HG02610 (cell line): ENCODE measurements around the gene PSMB7.

Experiments used
- ATAC-seq: cut with Tn5 transposase; IDR thresholded peaks from one replicate; pipeline ENCODE4 v1.9.1; 2021; ENCODE audit warnings: mild to moderate bottlenecking, moderate library complexity; ENCODE audit not compliant: unreplicated experiment

Gene PSMB7

DNA sequence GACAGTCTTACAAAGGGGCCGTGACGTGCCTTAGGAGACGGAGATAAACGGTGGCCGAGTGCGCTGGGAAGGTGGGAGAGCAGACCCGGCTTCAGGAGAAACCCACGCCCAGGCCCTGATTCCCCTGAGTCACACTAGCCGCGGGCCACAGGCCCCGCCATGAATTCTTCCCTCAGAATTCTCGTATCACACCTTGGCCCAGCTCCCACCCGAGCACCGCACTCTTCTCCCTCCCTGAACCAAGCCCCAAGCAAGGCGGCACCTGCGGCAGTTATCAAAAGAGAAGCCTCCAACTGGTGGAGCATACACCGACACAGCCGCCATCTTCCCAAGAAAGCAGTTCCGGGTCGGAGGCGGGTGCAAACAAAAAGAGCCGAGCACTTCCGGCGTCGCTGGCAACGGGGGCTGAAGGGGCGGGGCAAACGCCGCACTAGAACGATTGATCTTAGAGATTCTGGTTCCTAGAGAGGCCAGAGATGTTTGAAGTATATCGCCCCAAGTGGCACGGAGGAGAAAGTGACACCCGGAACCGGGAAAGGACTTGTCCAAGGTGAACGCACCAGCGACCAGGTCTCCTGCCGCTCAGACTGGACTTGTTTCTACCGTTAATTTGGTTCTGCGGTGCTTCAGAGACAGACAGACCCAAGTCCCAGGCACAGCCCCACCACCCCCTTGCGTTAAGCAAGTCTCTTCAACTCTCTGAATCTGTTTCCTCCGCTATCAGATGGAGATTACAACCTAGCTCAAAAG lies at the start of gene PSMB7:
TSS of gene PSMB7 (minus strand) at position 341 of the 750 bp plus-strand sequence. CDS start at position 324, 17 bp downstream.
- peak; percentile 89 for ATAC-seq

DNA sequence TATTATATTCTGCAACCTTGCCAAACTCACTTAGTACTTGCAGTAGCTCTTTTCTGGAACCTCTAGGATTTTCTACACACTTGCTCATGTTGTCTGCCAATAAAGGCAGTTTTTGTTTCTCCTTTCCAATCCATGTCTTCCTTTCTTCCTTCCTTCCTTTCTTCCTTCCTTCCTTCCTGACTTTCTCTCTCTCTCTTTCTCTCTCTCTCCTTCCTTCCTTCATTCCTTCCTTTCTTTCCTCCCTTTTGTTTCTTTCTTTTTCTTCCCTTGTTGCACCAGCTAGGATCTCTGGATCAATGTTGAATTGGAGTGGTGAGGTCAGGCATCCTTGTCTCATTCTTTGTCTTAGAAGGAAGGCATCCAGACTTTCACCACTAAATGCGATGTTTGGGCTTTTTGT lies 47.5 kb upstream of the PSMB7 start:
- no peak for ATAC-seq

DNA sequence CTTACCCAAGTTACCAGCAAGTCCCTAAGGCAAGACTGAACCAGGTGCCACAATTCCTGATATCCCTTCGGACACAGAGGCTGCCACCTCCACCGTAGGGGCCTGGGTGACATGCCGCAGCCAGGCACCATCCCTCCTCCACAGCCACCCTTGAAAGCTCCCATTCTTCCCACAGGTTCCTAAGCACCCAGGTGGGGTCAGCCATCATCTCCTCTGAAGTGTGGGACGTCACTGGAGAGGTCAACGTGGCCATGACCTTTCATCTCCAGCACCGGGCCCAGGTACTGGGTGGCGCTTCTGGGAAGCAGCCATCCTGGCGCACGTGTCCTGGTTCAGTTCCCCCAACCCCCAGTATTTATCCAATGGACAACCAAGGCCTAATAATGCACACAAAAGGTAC lies 43.2 kb upstream of the PSMB7 start:
- no peak for ATAC-seq

DNA sequence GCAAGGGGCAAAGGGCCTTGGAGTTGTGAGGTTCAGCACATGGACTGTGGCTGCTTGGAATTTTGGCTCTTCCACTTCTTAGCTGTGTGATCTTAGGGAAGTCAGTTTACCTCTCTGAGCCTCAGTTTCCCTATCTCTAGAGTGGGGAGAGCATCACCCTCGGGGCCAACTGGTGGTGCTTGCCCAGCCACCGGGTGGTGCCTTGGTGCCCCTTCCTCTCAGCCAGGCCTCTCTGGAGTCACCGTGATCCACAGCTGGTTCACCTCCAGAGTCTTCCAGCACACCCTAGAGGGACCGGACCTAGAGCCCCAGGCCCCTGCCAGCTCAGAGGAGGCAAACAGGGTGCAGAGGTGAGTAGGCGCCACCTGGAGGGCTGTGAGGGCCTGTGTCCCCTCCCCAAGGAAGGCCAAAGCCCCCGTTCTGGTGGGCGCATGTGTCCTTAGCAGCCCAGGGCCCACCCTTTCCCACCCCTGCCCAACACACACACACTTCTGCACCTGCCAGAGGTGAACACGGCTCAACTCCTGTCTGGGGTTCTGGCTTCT lies 42.7 kb upstream of the PSMB7 start:
- no peak for ATAC-seq

DNA sequence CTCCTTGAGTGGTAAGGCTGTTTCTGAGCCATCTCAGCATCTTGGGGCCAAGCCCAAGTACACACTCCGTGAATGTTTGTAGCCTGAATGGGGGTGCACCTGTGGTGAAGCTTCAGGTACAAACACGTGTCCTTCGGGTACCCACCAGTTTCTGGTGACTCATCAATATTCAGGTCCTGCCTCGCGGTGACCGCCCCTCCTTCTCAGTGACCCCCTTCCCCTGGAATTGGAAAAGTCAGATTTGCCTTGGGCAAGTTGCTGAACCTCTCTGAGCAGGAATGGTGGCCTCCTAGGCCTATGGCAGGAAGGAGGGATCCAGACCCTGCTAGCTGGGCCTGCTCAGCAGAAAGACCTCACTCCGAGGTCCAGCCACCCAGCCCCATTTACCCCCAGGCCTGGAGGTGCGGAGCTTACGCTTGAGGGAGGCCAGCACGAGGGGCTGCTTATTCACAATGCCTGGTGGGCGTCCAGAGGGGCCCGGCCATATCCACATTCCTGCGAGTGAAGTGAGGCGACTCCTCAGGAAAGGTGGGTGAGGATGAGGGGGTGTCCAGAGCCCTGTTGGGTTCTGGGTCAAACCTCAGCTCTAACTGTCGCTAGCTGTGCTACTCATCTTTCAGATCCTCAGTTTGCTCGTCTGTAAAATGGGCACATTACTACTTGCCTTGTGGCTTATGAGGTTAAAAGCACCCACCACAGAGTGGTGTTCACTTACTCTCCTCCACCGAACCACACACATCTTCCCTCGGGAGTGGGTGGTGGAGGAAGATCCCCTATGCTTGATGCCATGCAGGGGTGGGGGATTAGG lies 42.0 kb upstream of the PSMB7 start:
- ATAC-seq: no peak

DNA sequence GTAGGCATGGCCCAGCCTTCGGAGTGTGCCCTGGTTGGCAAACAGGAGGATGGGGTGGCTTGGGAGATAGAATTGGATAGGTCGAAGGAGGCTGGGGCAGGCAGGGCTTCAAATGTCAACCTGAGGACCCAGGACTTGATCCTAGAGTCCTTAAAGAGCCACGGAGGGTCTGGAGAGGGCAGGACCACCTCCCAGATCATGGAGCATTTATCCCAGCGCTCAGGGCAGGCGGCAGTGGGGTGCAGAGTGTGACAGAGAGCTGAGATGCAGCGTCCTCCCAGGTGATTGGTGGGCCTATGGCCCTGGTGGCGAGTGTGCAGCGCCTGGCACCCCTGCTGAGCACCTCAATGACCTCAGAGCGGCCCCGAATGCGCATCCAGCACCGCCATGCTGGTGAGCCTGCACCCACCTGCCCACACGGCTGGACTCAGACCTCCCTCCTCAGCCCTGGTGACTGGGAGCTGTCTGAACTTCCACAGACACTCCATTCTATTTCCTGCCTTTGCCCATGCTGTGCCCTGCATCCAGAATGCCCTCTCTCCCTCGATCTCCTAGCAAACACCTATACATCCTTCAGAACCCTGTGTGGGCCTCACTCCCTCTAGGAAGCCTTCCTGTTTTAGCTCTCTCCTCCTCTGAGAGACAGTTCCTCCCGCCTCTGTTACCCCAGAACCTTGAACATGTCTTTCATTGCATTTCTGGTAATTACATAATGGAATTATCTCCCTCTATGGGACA lies 41.3 kb upstream of the PSMB7 start:
- ATAC-seq: no peak

DNA sequence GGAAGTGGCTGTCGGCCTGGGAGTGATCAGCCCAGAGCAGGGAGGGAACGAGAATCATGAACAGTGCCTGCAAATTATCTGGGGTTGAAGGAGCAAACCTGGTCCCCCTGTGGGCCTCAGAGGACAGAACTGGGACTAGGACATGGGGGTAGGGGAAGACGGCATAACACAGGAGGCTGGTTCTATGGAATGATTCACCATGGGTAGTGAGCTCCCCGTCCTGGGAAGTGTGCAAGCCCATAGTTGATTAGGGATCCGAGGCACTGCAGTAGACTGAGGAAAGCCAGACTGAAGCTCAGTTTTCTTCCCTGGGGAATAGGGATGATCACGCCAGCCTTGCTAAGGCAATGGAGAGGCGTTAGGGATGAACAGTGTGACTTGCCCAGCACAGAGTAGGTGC lies 40.6 kb upstream of the PSMB7 start:
- ATAC-seq: no peak

DNA sequence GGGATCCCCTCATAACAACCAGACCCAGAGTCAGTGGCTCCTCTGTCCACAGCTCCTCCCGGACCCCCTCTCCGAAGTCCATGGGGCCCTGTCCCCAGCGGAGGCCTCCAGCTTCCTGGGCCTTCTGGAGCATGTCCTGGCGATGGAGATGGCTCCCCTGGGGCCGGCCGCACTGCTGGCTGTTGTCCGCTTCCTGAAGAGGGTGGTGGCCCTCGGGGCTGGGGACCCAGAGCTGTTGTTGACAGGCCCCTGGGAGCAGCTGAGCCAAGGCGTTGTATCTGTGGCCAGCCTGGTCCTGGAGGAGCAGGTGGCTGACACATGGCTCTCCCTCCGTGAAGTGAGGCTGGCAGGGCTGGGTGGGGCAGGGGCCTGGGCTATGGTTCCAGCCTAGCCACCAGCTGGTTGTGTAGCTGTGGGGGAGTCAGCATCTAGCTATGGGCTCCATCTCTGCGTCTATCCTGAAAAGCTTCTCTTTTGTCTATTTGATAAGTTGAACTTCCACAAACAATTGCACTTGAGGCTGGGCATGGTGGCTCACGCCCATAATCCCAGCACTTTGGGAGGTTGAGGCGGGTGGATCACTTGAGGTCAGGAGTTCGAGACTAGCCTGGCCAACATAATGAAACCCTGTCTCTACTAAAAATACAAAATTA lies 39.7 kb upstream of the PSMB7 start:
- no peak for ATAC-seq

DNA sequence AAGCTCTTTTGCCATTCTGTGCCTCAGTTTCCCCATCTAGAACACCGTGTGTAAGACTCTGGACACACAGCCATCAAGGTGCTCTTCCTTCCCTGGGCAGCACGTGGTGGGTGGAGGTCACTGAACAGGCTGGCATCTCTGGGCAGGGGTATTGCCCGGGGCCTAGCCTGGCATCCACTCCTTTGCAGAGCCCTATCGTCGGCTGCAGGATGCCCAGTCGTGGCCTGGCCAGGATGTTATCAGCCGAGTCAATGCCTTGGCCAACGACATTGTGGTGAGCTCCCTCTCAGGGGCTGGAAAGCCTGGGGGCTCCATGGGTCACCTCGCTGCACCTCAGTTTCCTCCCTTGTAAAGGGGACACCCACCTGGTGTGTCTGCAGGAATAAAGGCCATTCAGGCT lies 39.1 kb upstream of the PSMB7 start:
- no peak for ATAC-seq

DNA sequence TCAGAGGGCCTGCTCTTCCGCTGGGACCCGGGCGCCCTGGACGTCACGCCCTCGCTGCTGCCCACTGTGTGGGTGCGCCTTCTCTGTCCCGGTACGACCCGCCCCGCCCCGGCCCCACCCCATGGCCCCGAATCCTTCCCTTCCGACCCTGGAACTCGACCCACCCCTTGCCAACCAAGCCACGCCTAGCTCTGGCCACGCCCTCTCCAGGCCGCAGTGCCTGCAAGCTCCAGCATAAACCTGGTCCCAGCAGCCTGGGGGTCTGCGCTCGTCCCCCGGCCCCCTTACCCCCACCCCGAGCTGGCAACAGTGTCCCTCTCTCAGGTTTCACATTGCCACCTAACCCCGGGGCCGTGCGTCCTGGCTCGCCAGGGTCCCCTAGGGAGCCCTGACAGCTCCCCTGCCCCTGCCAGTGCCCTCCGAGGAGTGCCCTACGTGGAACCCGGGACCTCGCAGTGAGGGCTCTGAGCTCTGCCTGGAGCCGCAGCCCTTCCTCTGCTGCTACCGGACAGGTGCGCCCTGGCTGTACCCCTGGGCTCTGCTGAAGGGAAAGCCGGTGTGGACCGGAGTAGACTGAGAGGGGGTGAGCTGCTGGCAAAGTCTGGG lies 38.4 kb upstream of the PSMB7 start:
- ATAC-seq: no peak

DNA sequence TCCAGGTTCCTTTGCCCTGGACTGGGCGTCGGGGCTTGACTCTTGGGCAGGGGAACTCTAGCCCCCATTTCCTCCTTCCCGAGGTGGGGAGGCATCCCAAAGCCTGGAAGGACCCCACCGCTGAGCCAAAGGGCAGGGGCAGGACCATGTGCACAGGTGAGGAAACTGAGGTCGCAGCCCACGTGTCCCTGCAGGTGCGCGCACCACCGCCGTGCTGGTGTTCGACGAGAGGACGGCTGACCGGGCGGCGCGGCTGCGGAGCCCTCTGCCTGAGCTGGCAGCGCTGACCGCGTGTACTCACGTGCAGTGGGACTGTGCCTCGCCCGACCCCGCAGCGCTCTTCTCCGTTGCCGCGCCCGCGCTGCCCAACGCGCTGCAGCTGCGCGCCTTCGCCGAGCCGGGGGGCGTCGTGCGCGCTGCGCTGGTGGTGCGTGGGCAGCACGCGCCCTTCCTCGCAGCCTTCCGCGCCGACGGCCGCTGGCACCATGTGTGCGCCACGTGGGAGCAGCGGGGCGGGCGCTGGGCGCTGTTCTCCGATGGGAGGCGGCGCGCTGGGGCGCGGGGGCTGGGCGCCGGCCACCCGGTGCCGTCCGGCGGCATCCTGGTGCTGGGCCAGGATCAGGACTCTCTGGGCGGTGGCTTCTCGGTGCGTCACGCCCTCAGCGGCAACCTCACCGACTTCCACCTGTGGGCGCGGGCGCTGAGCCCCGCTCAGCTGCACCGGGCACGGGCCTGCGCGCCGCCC lies 37.8 kb upstream of the PSMB7 start:
- ATAC-seq: no peak

DNA sequence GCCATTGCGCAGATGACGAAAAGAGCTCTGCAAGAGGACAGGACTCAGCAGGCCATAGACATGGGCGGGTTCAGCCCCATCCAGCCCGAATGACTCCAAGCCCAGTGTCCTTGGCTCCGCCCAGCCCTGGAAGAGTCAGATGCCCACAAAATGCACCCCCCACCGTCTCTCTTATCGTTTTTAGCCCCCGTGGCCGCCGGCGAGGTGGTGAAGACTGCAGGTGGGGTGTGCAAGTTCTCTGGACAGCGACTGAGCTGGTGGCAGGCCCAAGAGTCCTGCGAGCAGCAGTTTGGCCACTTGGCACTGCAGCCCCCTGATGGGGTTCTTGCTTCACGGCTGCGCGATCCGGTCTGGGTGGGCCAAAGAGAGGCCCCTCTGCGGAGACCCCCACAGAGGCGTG lies 37.1 kb upstream of the PSMB7 start:
- no peak for ATAC-seq

DNA sequence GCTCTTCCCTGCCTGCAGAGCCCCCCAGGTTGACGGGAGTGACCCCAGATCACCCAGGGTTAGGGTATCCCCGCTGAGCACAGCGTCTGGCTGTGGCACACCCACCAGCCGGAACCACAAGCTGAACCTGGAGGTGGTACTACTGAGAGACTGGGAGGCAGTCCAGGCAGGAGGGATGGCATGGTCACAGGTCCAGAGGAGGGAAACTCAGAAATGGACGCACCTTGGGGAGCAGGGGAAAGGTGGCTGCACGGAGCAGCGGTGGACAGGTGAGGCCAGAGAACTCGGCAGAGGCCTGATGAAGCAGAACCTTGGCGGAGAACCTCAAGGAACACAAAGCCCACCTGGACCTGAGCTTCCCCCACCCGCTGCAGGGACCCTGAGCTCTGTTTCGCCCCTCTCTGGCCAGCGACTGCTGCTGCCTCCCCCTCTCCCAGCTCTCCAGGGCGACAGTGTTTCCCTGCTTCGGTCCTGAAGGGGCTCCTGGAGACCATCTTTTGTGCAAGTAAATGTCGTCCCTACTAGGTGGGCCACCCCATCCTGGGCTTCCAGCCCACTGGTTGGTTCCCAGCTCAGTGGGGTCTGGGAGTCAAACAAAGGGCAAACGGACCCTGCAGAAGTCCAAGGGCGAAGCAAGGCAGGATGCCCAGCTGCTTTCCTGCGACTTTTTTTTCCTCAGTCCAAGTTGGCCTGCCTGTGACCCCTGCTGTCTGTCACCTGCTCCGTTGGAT lies 35.9 kb upstream of the PSMB7 start:
- ATAC-seq: no peak

DNA sequence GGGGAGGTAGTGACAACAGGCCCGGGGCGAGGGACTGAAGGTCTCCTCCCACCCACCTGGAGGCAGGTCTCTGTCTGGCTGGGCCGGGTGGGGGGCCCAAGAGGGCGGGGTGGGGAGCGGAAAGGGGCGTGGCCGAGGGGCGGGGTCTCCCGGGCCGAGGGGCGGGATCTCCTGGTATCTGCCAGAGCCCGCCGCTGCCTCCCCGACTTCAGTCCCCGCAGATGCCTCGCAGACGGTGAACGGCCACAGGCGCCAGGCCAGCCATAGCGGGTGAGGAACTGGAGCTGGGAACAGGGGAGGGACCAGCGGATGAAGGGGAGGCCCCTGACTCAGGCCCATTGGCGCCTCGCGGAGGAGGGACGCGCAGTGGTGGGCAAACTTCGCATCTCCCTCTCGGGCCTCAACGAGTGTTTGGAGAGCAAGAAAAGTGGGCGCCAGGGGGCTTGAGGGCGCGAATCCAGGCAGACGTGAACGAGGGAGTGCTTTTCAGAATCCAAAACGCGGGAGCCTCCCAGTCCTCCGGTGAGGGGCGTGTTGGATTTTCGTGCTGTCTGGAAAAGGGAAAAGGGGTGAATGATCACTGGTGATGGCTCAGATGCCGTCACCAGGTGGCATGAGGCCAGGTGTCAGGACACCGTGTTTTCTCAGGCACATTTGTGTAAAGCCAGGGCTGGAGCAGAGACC lies 35.1 kb upstream of the PSMB7 start, which contains the start of gene ADGRD2:
TSS of gene ADGRD2 (plus strand) at position 211 of the 684 bp plus-strand sequence. CDS start 1,216 bp downstream, outside the sequence.
- no peak for ATAC-seq

DNA sequence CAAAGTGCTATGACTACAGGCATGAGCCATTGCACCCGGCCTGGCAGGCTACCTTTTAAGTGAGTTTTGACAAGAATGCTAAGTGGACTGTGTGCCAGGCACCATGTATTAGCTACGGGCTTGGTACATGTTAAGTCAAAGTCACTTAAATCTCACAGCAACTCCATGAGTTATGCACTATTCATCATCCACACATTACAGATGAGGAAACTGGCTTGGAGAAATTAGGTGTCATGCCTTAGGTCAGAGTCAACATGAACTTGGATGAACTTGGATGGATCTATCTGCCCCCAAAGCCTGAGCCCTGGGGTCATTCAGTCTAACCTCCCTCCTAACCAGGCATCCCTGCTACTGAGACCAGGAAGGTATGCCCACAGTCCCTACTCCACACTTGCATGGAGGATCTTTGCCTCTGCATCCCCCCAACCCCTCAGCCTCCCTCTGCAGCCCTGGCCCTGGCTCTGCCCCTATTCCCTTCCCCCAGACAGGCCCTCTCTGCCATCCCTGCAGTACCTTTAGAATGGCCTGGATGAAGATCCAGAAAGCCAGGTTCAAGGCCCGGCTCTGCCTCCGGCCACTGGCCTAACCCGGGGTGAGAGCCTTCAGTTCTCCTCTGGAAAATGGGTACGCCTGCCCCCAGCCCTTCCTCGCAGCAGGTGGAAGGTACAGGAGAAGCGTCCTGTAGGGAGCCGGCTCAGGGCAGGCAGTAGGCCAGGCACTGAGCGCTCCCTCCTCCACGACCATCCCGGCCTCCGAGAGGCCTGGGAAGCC lies 34.3 kb upstream of the PSMB7 start:
- no peak for ATAC-seq

DNA sequence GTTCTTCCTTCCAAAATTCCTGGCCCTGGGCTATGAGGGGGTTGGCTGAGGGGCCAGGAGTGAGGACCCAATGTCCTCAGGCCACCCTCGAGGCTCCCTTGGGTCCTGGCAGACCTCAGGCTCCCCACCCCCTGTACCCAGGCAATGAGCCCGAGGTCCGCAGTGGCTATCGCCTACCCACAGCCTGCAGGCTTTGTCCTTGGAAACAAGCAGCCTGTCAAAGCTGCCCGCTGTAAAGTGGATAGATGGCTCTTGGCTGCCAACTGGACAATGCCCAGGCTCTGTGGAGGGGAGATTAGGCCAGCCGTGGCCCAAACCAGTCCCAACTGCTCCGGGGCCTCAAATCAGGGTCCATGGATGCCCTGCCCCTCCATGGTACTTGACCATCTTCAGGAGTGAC lies 32.8 kb upstream of the PSMB7 start:
- ATAC-seq: no peak

DNA sequence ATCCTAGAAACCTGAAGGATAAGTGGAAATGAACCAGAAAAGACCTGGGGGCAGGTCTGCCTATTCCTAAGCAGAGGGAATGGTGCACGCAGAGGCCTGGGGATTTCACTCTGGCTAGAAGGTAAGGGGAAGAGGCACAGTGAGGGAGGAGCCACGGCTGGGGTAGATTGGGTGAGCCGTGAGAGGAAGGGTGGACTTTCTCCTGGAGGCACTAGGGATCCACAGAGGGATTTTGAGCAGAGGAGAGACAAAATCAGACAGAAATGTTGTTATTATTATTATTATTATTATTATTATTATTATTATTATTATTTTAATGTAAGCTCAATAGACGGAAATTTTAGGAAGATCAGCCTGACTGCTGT lies 32.0 kb upstream of the PSMB7 start:
- ATAC-seq: no peak

DNA sequence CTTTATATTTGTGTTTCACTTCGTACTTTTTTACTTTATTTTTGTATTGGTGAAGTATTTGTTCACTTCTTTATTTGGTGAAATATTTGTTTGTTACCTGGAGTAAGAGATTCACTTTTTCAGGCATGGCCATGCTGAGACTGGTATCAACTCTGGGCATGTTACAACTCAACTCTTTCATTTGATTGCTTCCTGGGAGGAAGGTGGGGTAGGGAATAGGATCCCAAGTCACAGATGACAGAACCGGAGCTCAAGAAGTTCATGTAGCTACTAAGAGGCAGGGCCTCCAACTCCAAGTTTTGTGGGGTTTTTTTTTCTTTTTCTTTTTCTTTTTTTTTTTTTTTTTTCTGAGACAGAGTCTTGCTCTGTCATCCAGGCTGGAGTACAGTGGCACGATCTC lies 28.9 kb upstream of the PSMB7 start:
- ATAC-seq: no peak
